ENCODE data around the gene SUFU.

The SUFU gene

DNA sequence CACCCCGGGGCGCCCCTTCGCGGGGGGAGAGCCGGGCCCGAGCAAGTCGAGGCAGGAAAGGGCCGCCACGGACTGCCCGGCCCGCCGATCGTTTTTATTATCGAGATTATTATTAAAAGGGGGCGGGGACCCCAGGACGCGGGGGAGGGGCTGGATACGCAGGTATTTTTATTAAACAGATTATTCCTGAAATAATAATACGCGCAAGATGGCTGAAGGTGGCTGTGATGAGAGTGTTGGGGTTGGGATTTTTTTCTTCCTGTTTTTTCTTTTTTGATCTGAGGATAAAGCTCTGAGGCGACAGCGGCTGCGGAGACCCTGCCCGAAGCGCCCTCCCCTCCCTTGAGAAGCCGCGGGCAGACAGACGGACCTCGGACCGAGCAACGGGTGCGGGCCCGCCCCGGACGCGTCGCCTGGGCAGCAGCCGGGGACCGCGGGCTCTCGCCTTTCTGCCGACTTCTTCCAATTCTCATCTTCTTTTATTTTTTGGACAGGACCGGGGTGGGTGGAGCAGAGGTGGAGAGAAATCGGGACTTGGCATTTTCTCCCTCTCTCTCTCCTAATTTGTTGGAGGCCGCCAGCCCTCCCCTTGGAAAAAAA is 139.1 kb downstream of the SUFU start:
- peak; percentile 34 for DNase-seq

DNA sequence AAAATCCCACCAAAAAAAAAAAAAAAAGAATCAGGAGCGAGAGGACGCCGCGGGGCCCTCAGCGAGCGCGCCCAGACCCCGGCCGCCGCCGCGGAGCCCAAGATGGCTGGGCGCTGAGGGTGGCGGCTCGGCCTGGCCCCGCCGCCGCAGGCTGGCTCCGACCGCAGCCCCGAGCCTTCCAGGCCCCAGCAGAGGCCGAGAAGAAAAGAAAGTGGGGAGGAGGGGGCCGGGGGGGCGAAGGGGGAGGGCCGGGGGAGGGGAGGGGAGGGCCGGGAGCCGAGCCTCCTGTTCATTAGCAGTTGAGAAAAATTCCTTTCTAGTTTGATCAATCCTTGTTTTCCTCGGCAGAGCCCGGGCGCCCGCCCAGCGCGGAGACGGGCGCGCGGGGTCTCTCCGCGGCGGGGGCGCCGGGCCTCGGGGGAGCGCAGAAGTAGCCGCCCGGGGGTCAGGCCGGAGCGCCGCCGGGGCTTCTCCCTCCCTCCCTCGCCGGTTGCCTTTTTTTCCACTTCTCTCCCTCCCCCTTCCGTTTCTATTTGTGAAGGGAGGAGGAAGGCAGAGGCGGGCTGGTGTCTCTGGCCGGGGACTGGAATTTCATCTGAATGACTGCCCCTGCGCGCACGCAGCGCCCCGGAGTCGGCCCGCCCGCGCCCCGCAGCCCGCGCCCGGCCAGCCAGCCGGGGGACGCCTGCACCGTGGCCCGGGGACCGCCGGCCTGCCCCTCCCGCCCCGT is 139.7 kb downstream of the SUFU start:
- peak; percentile 55 for DNase-seq

DNA sequence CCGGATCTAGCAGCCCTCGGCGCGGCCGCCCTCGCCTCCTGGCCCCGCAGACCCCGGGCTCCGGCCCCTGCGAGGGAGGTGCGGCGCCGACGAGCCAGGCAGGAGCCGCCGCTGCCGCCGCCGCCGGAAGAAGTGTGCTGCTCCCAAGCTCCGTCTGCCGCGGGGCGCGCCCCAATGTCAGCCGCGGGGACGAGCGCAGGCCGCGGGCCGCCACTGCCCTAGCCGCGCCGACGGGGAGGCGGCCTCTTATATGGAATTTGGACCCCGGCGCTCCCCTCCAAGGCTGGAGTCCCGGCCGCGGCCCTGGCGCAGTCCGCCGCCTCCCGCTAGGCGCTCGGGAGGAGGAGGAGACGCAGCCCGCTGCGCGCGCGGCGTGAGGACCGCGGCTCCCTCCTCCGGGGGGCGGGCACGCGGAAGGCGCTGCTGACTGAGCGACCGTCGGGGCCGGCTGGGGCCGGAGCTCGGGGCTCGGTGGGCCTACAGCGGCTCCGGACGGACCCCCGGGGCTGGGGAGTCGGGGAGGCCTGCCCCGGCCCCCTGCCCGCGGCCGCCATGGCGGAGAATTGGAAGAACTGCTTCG is 140.4 kb downstream of the SUFU start, which contains the start of gene TRIM8:
Gene TRIM8, plus strand, starts transcription at position 414 of the 580 bp plus-strand sequence. Its CDS starts 139 bp downstream, at position 553.
- no peak for DNase-seq

DNA sequence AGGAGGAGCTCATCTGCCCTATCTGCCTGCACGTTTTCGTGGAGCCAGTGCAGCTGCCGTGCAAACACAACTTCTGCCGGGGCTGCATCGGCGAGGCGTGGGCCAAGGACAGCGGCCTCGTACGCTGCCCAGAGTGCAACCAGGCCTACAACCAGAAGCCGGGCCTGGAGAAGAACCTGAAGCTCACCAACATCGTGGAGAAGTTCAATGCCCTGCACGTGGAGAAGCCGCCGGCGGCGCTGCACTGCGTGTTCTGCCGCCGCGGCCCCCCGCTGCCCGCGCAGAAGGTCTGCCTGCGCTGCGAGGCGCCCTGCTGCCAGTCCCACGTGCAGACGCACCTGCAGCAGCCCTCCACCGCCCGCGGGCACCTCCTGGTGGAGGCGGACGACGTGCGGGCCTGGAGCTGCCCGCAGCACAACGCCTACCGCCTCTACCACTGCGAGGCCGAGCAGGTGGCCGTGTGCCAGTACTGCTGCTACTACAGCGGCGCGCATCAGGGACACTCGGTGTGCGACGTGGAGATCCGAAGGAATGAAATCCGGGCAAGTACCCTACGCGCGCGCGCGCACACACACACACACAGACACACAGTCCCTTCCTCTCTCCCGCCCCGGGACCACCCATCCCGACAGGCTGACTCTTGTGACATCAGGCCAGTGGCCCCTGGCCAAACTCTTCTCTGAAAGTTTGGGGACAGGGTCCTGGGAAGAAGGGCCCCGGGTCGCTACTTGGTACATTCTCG is 141.0 kb downstream of the SUFU start:
- DNase-seq = peak; percentile 24

DNA sequence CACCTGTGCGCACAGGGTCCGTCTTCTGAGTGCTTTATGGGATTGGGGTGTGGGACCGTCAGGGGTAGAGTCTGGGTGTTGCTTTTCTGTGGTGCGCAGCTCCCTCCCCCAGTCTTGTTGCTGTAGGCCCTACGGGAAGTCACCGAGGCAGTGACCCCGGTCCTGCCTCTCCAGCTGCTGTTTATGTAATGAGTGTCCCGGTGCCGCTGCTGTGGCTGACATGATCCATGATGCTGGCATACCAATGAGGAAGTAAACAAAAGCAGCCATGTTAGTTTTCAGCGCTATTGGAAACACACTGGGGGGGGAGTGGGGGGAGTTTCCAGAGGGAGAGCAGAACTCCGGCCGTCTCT is 141.6 kb downstream of the SUFU start:
- DNase-seq = peak; percentile 14

DNA sequence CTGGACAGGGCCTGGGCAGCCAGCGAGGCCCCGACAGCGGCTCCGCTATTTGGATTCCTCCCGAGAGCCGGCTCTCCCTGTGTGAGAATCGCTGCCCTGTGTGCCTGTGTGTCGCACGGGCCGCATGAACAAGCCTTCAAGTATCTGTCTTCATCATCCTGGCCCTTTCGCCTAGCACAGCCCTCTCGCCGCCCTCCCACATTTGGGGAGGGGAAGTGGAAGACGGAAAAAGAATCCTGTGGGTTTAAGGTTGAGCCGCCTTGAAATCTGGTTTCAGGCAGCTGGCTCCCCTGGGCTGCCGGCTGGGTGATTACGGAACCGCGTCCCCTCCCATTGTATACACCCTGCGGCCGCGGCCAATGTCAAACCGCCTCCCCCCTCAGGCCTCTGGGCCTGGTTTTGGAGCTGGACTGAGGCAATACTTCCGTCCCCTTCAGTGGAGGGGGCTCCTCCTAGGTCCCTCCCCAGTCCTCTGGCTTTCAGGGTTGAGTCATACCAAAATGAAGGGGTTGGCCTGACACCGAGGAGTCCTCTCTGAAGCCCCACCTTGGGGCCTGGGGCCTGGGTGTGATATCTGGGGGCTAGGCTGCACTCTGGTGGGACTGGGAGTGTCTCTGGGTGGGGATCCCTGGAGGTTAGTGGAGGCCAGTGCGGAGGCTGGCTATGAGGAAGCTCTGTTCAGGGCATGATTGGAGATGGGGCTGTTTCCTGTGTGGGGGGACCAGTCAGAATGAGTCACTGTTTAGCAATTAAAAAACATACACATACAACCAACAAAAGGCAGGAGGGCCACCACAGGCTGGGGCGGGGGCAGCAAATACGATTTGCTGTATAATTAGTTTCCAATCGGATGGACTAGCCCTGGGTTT is 142.2 kb downstream of the SUFU start:
- no peak for DNase-seq

DNA sequence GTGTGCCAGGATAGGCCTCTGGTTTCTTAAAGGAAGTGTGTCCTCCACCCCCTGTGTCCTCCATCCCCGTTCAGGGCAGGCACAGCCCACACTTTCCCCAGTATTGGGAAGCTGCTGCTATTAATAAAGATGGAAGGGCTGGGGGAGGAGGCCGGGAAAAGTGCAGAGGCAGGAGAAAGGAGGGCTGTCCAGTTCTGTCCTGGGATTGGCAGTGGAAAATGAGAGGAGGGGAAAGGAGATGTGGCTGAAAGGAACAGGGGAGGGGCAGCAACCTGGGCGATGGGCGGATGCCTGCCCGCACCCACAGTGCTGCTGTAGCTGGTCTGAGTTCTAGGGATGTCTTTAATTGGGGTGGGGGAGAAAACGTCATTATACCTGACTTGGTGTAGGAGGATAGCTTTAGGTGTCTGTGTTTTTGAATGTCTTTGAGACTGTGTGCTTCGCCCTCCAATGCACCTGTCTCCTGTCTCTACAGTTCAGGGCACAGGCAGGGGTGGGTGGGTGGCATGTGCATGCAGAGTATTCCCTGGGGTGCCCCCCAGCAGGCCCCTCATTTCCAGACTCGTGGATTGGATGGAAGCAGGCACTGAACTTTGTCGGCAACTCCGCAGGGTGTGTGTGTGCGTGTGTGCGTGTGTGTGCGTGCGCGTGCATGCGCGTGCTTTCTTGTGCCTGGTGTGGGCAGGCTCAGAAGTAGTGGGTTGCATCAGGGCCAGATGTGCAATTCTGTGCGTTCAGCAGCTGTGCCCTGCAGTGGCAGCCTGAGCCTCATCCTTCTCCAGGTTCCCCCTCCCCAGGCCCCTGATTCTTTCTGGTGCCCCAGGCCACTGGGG is 143.1 kb downstream of the SUFU start:
- no peak for DNase-seq

DNA sequence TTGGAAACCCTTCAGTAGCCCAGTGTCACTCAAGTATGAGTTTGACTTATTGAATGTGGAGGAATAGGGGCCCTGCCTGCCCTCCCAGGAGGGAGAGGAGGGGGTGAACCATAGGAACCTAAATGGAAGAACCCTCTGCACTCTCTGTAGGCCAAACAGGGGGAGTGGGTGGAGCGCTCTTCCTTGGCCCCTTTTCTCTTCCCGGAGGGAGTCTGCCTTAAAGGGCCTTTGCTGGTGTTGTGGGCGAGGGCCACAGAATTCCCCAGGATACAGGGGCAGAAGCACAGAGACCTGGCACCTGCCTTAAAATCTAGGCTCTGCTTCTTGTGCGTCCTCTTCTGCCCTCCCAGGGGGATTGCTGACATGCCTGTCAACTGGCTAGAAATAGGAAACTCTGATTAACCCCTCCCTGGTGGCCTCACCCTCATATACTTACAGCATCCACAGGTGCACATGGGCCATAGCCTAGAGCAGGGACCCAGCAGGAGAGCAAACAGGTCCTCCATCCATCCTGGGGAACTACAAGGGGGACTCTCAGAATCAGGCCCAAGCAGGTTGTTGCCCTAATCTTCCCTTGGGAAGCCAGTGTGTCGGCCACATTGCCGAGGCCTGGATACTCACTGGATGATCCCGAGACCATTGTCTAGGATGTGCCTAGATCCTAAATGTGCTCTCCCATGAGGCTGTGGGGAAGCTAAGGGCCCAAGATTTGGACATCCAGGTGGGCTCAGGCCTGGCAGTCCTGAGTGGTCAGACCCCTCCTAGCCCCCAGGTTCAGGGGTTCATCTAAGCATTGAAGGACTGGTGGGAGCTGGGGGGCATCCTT is 143.9 kb downstream of the SUFU start:
- DNase-seq = no peak

DNA sequence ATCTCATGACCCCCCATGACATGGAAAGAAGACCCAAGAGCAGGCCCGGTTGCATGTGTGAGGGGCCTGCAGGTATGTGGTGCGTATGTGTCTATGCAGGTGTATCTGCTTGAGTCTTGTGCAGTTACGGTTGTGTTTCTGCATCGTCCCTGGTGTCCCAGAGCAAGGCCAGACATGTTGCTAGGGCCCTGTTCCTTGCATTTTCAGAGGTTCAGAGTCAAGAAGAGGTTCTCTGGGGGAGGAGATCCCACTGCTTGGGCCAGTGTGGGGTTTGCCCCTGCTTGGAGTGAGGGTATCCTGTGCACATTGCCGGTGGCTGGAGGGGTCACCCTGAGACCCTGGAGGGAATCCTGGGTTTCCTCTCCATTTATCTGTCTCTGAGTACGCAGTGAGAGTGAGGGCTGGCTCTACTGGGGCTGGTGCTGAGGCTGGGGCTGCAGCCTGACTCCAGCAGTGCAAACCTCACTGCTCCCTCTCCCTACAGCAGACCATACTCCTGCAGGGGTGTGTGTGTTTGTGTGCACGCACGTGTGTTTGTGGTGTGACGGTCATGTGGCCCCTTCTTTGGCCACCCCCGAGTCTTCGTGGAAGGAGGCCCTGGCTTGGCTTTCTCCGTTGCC is 144.6 kb downstream of the SUFU start:
- no peak for DNase-seq

DNA sequence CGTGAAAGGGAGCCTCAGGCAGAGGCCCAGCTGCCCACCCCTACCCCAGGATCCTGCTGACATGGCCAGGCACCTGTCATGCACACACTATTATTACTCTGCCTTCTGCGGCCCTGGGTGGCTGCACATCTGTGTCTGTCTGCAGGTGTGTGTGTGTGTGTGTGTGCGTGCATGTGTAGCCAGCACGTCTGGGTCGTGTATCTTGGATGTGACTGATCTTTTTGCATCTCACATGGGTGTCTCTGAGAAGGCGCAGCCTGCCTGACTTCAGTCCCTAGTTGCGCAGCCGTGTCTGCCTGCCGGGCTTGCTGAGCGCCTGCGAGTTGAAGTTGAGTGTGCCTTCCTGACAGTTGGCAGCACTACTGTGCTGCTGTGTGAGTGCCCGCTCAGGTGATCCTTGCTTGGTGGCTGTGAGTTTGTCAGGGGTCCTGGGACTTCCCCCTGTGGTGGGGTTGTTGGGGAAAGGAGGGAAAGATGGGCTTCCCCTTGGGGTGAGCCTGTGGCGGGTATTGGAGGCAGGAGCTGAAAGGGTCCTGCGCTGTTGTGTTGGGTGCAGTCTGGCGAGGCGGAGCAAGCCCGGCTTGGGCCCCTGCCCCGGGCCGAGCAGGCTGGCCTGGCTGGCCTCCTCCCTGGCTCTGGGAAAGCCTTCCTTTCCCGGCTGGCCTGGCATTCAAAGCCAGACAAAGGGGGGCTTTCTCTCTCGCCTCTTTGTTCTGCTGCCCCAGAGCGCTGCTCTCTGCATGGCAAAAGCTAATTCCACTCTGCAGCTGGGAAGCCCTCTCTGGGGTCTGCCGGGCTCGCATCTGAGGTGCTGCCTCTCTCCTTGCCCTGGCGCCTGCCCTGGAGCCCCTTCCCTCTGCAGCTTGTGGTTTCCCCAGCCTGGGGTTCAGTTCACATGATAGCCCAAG is 145.4 kb downstream of the SUFU start:
- DNase-seq = no peak

DNA sequence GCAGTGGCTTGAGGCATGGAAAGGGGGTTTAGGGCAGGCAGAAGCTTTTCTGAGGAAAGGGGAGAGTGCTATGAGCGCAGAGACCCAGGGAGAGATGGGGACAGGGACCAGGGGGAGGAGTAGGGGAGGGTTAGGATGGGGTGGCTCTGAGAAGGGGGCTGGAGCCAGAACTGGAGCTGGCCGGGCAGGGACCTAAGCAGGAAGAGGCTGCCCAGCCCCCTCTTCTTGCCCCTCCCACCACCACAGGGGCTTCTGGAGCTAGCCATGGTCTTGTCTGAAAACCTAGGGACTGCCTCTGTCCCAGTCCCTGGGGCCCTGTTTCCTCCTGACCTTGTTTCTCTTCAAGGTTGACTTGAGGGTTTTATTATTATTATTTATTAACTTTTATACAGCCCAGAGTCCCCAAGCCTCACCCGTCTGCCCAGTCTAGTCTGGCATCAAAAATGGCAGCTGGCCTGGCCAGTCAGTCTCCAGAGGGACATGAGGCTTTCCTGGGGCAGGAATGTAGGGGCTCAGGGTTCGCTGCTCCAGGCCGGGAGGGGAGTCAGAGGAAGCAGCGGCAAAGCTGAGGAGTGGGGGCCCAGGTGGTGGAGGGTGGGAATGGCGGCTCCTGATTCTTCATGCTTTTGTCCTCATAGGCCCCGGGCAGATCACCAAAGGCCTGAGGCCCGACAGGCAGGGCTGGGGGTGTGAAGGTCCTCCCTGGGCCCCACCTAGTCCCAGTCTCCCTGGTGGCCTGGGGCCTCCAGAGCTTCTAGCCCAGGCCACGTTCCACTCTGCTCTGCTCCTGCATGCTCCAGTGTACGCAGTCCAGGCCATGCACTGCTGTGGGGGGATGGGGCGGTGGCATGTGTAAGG is 146.3 kb downstream of the SUFU start:
- DNase-seq = no peak

DNA sequence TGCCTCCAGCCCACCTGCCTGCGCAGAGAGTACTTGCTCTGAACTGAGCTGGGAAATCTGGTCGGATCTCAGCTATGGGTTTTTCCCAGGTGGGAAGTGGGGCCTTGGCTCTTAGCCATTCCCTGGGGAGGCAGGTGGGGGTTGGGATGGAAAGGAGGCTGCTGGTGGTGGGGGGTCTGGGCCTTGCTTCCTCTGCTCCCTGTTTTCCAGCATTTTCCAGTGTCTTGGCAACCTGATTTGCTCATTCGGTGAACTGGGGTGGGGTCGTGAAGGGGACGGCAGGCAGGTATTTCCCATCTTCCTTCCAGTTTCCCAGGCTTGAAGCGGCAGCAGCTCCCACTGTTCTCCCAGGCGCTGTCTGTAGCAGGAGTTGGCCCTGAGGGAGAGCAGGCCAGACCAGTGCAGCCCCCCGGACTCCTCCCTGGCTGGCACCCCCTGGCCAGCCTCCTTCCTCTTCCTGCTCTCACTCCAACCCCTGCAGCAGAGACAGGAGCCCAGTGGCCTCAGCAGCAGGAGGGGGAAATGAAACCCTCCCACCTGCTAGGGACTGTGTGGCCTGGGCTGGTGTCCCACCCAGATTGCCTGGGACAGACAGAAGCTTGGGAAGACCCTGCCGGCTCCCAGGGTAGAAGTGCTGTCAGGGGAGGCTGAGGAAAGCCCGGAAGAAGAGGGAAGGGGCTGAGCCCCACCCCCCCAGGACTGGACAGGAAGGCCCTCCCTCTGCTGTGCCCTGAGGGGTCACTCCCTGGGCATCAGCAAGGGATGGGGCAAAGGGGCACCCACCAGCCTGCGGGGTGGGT is 147.1 kb downstream of the SUFU start:
- DNase-seq = no peak

DNA sequence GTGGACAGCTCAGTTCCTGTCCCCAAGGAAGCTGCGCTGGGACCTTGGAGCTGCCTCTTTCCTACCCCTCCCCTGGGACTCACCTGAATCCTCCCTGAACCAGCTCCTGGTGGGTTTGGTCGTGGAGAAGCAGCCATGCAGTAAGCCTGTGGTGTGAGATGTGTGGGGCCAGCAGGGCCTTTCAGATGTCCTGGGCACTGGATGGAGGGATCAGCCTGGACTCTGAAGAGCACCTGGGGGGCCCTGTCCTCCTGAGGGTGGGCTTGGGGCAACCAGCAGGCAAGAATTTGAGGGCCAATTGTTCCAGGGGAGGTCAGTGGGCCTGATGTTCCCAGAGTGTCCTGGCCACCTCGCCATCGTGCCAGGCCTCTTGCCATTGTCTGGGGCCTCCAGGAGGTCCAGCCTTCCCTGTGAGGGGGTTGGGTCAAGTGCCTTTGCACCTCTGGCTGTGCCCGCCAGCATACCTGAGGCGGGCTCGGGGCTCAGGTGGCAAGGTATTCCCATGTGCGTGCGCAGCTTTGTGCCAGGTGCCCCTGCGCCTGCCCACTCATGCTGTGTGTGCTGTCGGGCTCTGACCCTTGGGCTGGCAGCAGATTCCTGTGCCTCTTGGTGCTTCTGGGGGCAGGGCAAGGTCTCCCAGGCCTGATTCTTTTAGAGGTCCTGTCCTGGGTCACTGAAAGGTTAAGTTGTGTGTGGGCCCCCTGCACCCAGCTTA is 147.8 kb downstream of the SUFU start:
- no peak for DNase-seq

DNA sequence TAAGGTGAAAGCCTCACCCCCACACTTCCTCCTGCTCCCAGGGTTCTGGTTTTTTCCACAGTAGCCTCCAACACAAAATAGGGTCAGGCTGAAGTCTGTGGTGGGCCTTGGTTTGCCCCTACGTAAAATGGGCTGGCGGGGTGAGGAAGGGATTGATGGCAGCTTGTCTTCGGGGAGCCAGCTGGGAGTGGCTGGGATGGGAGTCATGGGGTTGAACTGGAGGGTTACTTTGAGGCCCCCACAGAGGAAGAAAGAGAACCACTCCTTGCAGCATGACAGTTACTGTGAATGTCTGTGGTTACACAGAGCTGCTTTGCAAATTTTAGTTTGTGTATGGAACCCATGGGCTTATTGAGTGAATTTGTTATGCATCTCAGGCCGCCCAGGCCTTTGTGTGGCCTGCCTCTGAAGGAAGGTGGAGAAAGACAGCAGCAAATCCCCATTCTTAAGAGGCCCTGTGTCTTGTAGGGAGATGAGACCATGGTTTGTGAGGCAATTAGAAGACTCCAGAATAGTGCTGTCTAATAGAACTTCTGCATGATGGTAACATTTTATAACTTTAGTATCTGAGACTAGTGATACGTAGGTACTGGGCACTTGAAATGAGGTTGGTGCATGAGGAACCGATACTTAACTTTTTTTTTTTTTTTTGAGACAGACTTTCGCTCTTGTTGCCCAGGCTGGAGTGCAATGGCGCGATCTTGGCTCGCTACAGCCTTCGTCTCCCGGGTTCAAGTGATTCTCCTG is 148.6 kb downstream of the SUFU start:
- no peak for DNase-seq

DNA sequence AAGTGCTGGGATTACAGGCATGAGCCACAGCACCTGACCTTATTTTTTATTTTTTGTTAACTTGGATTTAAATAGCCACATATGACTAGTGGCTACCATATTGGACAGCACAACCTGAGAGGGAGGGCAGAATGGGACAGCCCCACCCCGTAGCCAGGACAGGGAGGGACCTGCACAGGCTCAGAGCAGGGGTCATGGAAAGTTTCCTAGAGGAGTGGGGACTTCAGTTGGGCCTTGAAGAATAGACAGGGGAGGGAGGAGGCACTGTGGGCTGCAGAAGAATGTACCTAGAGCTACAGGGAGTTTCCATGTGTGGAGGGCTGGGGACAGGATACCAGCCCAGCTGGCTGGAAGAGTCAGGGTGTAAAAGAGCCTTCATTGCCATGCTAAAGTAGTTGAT is 149.3 kb downstream of the SUFU start:
- no peak for DNase-seq

DNA sequence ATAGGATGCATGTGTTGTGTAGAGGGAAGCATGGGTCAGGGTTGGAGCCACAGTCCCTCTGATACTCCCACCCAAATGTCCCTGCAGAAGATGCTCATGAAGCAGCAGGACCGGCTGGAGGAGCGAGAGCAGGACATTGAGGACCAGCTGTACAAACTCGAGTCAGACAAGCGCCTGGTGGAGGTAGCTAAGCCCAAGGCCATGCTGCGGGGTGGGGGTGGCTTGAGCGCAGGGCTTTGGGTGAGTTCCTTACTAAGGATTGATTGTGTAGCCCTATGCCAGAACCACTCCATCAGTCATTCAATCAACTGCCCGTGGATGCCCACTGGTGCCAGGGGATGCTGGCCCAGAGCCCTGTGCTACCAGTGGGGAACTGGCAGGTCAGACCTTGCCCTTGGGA is 150.8 kb downstream of the SUFU start:
- no peak for DNase-seq
